Mammary epithelial cell (primary cell): ENCODE measurements around the gene FRY.

Experiments
- EZH2 ChIP-seq: IDR thresholded peaks from 2 replicates; pipeline ENCODE4 v1.6.1; 2012; ENCODE audit warnings: low read length, inconsistent platforms, borderline replicate concordance
- TF ChIP-seq, protein P1 (sequence below), 2 donors: IDR thresholded peaks in 1 of 2; conservative IDR thresholded peaks in 1 of 2; 2 replicates each; pipeline ENCODE4 v1.5.1; 2011 to 2012; ENCODE audit warnings: inconsistent platforms in 2 of 2, low read length in 2 of 2, mild to moderate bottlenecking in 2 of 2, control low read depth in 1 of 2, low read depth in 1 of 2; ENCODE audit not compliant: insufficient read depth in 1 of 2; ENCODE audit errors: extremely low read depth in 1 of 2

GRCh38 chr13:32232263-32232662 lies 200.7 kb downstream of the FRY start:
- TF ChIP-seq, protein P1, sequence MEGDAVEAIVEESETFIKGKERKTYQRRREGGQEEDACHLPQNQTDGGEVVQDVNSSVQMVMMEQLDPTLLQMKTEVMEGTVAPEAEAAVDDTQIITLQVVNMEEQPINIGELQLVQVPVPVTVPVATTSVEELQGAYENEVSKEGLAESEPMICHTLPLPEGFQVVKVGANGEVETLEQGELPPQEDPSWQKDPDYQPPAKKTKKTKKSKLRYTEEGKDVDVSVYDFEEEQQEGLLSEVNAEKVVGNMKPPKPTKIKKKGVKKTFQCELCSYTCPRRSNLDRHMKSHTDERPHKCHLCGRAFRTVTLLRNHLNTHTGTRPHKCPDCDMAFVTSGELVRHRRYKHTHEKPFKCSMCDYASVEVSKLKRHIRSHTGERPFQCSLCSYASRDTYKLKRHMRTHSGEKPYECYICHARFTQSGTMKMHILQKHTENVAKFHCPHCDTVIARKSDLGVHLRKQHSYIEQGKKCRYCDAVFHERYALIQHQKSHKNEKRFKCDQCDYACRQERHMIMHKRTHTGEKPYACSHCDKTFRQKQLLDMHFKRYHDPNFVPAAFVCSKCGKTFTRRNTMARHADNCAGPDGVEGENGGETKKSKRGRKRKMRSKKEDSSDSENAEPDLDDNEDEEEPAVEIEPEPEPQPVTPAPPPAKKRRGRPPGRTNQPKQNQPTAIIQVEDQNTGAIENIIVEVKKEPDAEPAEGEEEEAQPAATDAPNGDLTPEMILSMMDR (conservative IDR thresholded peaks at IDR 0.05 in 1 of 2, IDR thresholded peaks at IDR 0.05 in 1 of 2; ENCODE audit: extremely low read depth in 1 of 2, insufficient read depth in 1 of 2, low read depth in 1 of 2, low read length in 2 of 2): no peak
- TF ChIP-seq EZH2: no peak
